HepG2 (cell line): ENCODE data around the gene CD79A. TPM values are rescaled to one million over a fixed set of nuclear protein-coding genes. Genes with fewer than 3 reads are reported as not detected.
A peak's percentile ranks its signal among the peaks of the same experiment; 100 is the strongest.

Source experiments
- ATAC-seq: fragments of 200-7000 bp; cut with Tn5 transposase; 3 replicates; pipeline ENCODE4 v1.9.1; 2020; ENCODE audit warnings: mild to moderate bottlenecking, moderate library complexity
- BruUV-seq: library from RNA; stranded (reverse); fragments of 400-500 nt; replicated peaks from 2 replicates; lab custom pipeline; 2021; lab: Mats Ljungman, UMichigan
- CTCF ChIA-PET: fragments of 300-600 bp; formaldehyde crosslinking; extraction: SDS; loops from one replicate; lab custom pipeline; 2021; ENCODE audit warnings: low total read pairs, inconsistent platforms, low intra/inter-chr PET ratio; lab: Yijun Ruan, JAX
- POLR2A ChIA-PET: fragments of 350-600 bp; sonication (Branson Sonifier 250); formaldehyde crosslinking; loops from one replicate; lab custom pipeline; 2020; ENCODE audit warnings: antibody characterized with exemption, inconsistent platforms; lab: Yijun Ruan, JAX
- DNase-seq: peaks from one replicate; pipeline ENCODE4 v3.0.0-alpha.2; 2015; ENCODE audit warnings: low spot score
- FAIRE-seq: peaks from 3 replicates; lab custom pipeline; 2011; peaks lifted over from hg19 to GRCh38; lab: Jason Lieb, UNC
- H2AFZ ChIP-seq: one replicate; pipeline ENCODE4 v1.6.1; 2011; ENCODE audit warnings: low read length, inconsistent platforms
- H3K27ac ChIP-seq: fragments of 300-600 bp; 3 replicates; pipeline ENCODE4 v1.8.0; 2011; ENCODE audit warnings: mixed run types, mild to moderate bottlenecking, mixed read lengths, low read length, inconsistent platforms; ENCODE audit not compliant: insufficient read depth; ENCODE audit errors: extremely low read length
- H3K27me3 ChIP-seq, 2 experiments: fragments of 200-600 bp in 1 of 2; 2 replicates in 1 of 2; 3 replicates in 1 of 2; pipeline versions ENCODE4 v1.6.0 to v1.8.0; 2011; ENCODE audit warnings: low read length in 2 of 2, mild to moderate bottlenecking in 2 of 2, moderate library complexity in 2 of 2, inconsistent platforms in 1 of 2; ENCODE audit not compliant: insufficient read depth in 2 of 2, control insufficient read depth in 1 of 2
- H3K36me3 ChIP-seq, 2 experiments: fragments of 200-600 bp in 1 of 2; replicated peaks in 1 of 2; 2 replicates in 1 of 2; 3 replicates in 1 of 2; pipeline versions ENCODE4 v1.5.1 to v1.8.0; 2011; ENCODE audit warnings: low read length in 2 of 2, inconsistent platforms in 1 of 2; ENCODE audit not compliant: insufficient read depth in 2 of 2, control insufficient read depth in 1 of 2
- H3K4me1 ChIP-seq: 2 replicates; pipeline ENCODE4 v1.5.1; 2012; ENCODE audit warnings: low read length, inconsistent platforms; ENCODE audit not compliant: insufficient read depth
- H3K4me2 ChIP-seq: 2 replicates; pipeline ENCODE4 v1.6.0; 2011; ENCODE audit warnings: low read depth, low read length, inconsistent platforms
- H3K4me3 ChIP-seq, 3 experiments: fragments of 200-600 bp in 1 of 3; sonication (generic), shearing (Covaris generic) in 1 of 3; replicated peaks in 1 of 3; 2 replicates each; pipeline ENCODE4 v1.5.1; 2011 to 2016; ENCODE audit warnings: low read length in 3 of 3, inconsistent platforms in 2 of 3, low read depth in 2 of 3, mild to moderate bottlenecking in 2 of 3, control low read depth in 1 of 3, mixed read lengths in 1 of 3; ENCODE audit not compliant: insufficient read depth in 1 of 3
- H3K79me2 ChIP-seq: one replicate; pipeline ENCODE4 v1.6.1; 2011; ENCODE audit warnings: low read length, inconsistent platforms; ENCODE audit not compliant: insufficient read depth
- H3K9ac ChIP-seq: 2 replicates; pipeline ENCODE4 v1.6.0; 2011; ENCODE audit warnings: mild to moderate bottlenecking, low read depth, low read length, inconsistent platforms; ENCODE audit not compliant: insufficient read depth
- H3K9me3 ChIP-seq: 2 replicates; pipeline ENCODE4 v1.5.1; 2012; ENCODE audit warnings: mild to moderate bottlenecking, low read length
- H4K20me1 ChIP-seq: 2 replicates; pipeline ENCODE4 v1.6.0; 2011; ENCODE audit warnings: inconsistent platforms, mild to moderate bottlenecking, low read length, moderate library complexity; ENCODE audit not compliant: insufficient read depth
- AGO2 ChIP-seq: fragments of 200-400 bp; formaldehyde crosslinking; optimal IDR thresholded peaks from 2 replicates; pipeline ENCODE3; 2017; ENCODE audit warnings: mild to moderate bottlenecking, low read depth, low read length, moderate library complexity
- ATF2 ChIP-seq: sonication (generic); formaldehyde crosslinking; IDR thresholded peaks from 2 replicates; pipeline ENCODE4 v1.4.0; 2020; ENCODE audit warnings: missing genetic modification reagents
- JDP2 ChIP-seq: sonication (generic); formaldehyde crosslinking; IDR thresholded peaks from 2 replicates; pipeline ENCODE4 v1.8.1; 2022; ENCODE audit warnings: missing genetic modification reagents, borderline replicate concordance
- KDM2A ChIP-seq: sonication (generic); formaldehyde crosslinking; IDR thresholded peaks from 2 replicates; pipeline ENCODE4 v1.4.0; 2020; ENCODE audit warnings: low read depth, missing genetic modification reagents, borderline replicate concordance
- NFE2 ChIP-seq: sonication (generic); formaldehyde crosslinking; IDR thresholded peaks from 2 replicates; pipeline ENCODE4 v1.4.0; 2020; ENCODE audit warnings: missing genetic modification reagents
- NFIC ChIP-seq: IDR thresholded peaks from 2 replicates; pipeline ENCODE4 v1.6.1; 2012; ENCODE audit warnings: mild to moderate bottlenecking, low read length, inconsistent platforms
- NR0B2 ChIP-seq: sonication (generic); formaldehyde crosslinking; IDR thresholded peaks from 2 replicates; pipeline ENCODE4 v1.4.0; 2020; ENCODE audit warnings: mild to moderate bottlenecking, missing genetic modification reagents
- ONECUT2 ChIP-seq: sonication (generic); formaldehyde crosslinking; IDR thresholded peaks from 2 replicates; pipeline ENCODE4 v1.4.0; 2020; ENCODE audit warnings: missing genetic modification reagents
- PAF1 ChIP-seq: IDR thresholded peaks from 2 replicates; pipeline ENCODE4 v1.6.1; 2016; ENCODE audit warnings: missing genetic modification reagents, missing compliant biosample characterization
- POLR2A ChIP-seq, 2 experiments: IDR thresholded peaks; 2 replicates each; pipeline ENCODE4 v1.6.1; 2011; ENCODE audit warnings: low read depth in 2 of 2, low read length in 2 of 2, mild to moderate bottlenecking in 1 of 2, moderate library complexity in 1 of 2; ENCODE audit not compliant: insufficient read depth in 1 of 2
- POLR2AphosphoS5 ChIP-seq: IDR thresholded peaks from 2 replicates; pipeline ENCODE4 v1.6.1; 2012; ENCODE audit warnings: low read depth, low read length
- POLR2G ChIP-seq: fragments of 200-400 bp; formaldehyde crosslinking; IDR thresholded peaks from 2 replicates; pipeline ENCODE4 v1.6.1; 2018; ENCODE audit warnings: mild to moderate bottlenecking, low read depth, low read length, moderate library complexity
- STAT5B ChIP-seq: sonication (generic); formaldehyde crosslinking; IDR thresholded peaks from 2 replicates; pipeline ENCODE4 v1.4.0; 2020; ENCODE audit warnings: missing genetic modification reagents
- ZBTB33 ChIP-seq: sonication (generic); formaldehyde crosslinking; IDR thresholded peaks from 2 replicates; pipeline ENCODE4 v1.4.0; 2020; ENCODE audit warnings: missing genetic modification reagents
- ZC3H4 ChIP-seq: sonication (generic); formaldehyde crosslinking; IDR thresholded peaks from 2 replicates; pipeline ENCODE4 v1.4.0; 2020; ENCODE audit warnings: missing genetic modification reagents, borderline replicate concordance
- ZFX ChIP-seq: sonication (generic); formaldehyde crosslinking; IDR thresholded peaks from 2 replicates; pipeline ENCODE4 v1.4.0; 2020; ENCODE audit warnings: mild to moderate bottlenecking, low read depth, missing genetic modification reagents, moderate library complexity
- ZNF326 ChIP-seq: sonication (generic); formaldehyde crosslinking; IDR thresholded peaks from 2 replicates; pipeline ENCODE4 v1.4.0; 2020; ENCODE audit warnings: missing genetic modification reagents, borderline replicate concordance
- ZNF335 ChIP-seq: sonication (generic); formaldehyde crosslinking; IDR thresholded peaks from 2 replicates; pipeline ENCODE4 v1.4.0; 2020; ENCODE audit warnings: missing genetic modification reagents
- ZNF552 ChIP-seq: sonication (generic); formaldehyde crosslinking; IDR thresholded peaks from 2 replicates; pipeline ENCODE4 v1.9.0; 2022; ENCODE audit warnings: missing genetic modification reagents, mild to moderate bottlenecking, borderline replicate concordance
- WGBS: methylation state at CpG from one replicate; pipeline ENCODE4 v1.1.6; 2017; ENCODE audit warnings: low lambda C conversion rate; 5-methylcytosine and 5-hydroxymethylcytosine counted together
- in situ Hi-C: cut with HindIII; loops from 2 replicates; pipeline ENCODE4 v1.10.0; 2017; ENCODE audit warnings: low pct_unique_long_range_greater_than_20kb; ENCODE audit not compliant: extremely low pct_ligation_motif_present
- intact Hi-C: fragments of 100-400 bp; cut with micrococcal nuclease; formaldehyde crosslinking; loops from one replicate; pipeline ENCODE4 v1.10.0; 2022; ENCODE audit not compliant: unreplicated experiment
- polyA plus RNA-seq, 8 experiments: library from polyadenylated mRNA; depleted of rRNA in 3 of 8; stranded (reverse) in 7 of 8; unstranded in 1 of 8; fragments of >200 nt; fragmentation: Illumina TruSeq in 4 of 8; extraction: Trizol in 4 of 8; gene quantifications; 2 replicates each; pipeline versions ENCODE4 v1.2.1 to v1.2.3, GENCODE V29; 2011 to 2016; ENCODE audit warnings: low read depth in 4 of 8, missing spikeins in 1 of 8, mixed read lengths in 1 of 8; ENCODE audit not compliant: insufficient read depth in 1 of 8
- total RNA-seq, 5 experiments: library from RNA; depleted of rRNA; stranded (reverse); fragments of >200 nt; fragmentation: Illumina TruSeq; extraction: Trizol; gene quantifications; 2 replicates each; pipeline ENCODE4 v1.2.3, GENCODE V29; 2016; ENCODE audit warnings: low read depth in 1 of 5

CD79A gene
- total and polyA plus RNA-seq, 2 of the 13 experiments (the other 11 are each of a cell fraction or from before 2014, with no cell fraction given), result 0.24 to 0.33 TPM

GRCh38 chr19:41871573-41872383, 5.3 kb upstream of the CD79A start (continued):
- TF ChIP-seq KDM2A (CRISPR knock-in tag) (peak; percentile 71; the same call in 1 of the 2 replicates), ZBTB33 (CRISPR knock-in tag) (peak; percentile 21), ONECUT2 (0 out of 2 replicates have a peak, but pooled peaks have one; percentile 41), AGO2 (peak; percentile 100), POLR2A (IDR thresholded peaks at IDR 0.05; ENCODE audit: insufficient read depth in 1 of 2, low read depth in 2 of 2, low read length in 2 of 2) (peak; percentile 40 to 56), ZFX (CRISPR knock-in tag) (peak; percentile 43; the same call in 1 of the 2 replicates), NR0B2 (CRISPR knock-in tag) (no peak), NFE2 (CRISPR knock-in tag) (no peak)

GRCh38 chr19:41872384-41872774, 4.7 kb upstream of the CD79A start:
- Histone ChIP-seq H3K27me3 (peaks cover 1% of the 10 kb centered on the region in 2 experiments; a peak in 1 of 5 replicates), H4K20me1 (peaks cover 55% of the 10 kb centered on the region), H3K79me2 (peaks cover 3% of the 10 kb centered on the region), H3K4me3 (no peak overlapping the region), H3K4me2 (no peak overlapping the region), H3K4me1 (peaks cover 41% of the 10 kb centered on the region), H3K27ac (no peak overlapping the region), H3K9me3 (no peaks in the 10 kb centered on the region), H3K36me3 (peaks cover 15 to 43% of the 10 kb centered on the region in 2 experiments), H3K9ac (no peak overlapping the region), H2AFZ (no peak overlapping the region)
- FAIRE-seq (no peak), DNase-seq (no peak), ATAC-seq (no peak)
- WGBS, result 95% methylated on average over 10 of the region's 12 CpGs
- in situ Hi-C loops (no loop called here), intact Hi-C loops (loop anchor here (2.0 kb wide), 2 partner anchors 62 to 78 kb away; no protein-coding TSS in a partner anchor)
- no TSS peak for BruUV-seq
- POLR2A ChIA-PET, result interaction anchor here (1.3 to 6.9 kb wide), 5 partner anchors 9 to 85 kb away, joined by 6 to 72 read pairs (median 18); partner anchors contain the start of genes ARHGEF1 and RPS19
- CTCF ChIA-PET, result interaction anchor here (0.7 to 2.1 kb wide), 3 partner anchors 16 to 80 kb away, joined by 5 to 14 read pairs (median 13); no protein-coding TSS in a partner anchor
- 0 out of 2 replicates have a peak, but pooled peaks have one; percentile 38 for TF ChIP-seq STAT5B (CRISPR knock-in tag)
- 0 out of 2 replicates have a peak, but pooled peaks have one; percentile 5 for TF ChIP-seq NFIC
- TF ChIP-seq ATF2 (CRISPR knock-in tag), result no peak
- peak; percentile 46; the same call in 1 of the 2 replicates for TF ChIP-seq PAF1 (CRISPR knock-in tag)
- TF ChIP-seq KDM2A (CRISPR knock-in tag), result peak; percentile 19; the same call in 1 of the 2 replicates
- no peak for TF ChIP-seq ZNF552 (CRISPR knock-in tag)
- peak; percentile 9; the same call in 1 of the 2 replicates for TF ChIP-seq POLR2G
- peak; percentile 38; the same call in 1 of the 2 replicates for TF ChIP-seq POLR2AphosphoS5
- no peak for TF ChIP-seq JDP2 (CRISPR knock-in tag)
- TF ChIP-seq ZNF335 (CRISPR knock-in tag), result no peak
- 0 out of 2 replicates have a peak, but pooled peaks have one; percentile 22 for TF ChIP-seq ZNF326 (CRISPR knock-in tag)
- 0 out of 2 replicates have a peak, but pooled peaks have one; percentile 53 for TF ChIP-seq ZC3H4 (CRISPR knock-in tag)
